ENCODE data around the gene UBE3C. TPM values are rescaled to one million over a fixed set of nuclear protein-coding genes. Genes with fewer than 3 reads are reported as not detected.

Gene UBE3C
- polyA plus RNA-seq, 1 donor (not counting 4 experiments of a cell fraction or from before 2014, with no cell fraction given), result 89.3 TPM

- Histone ChIP-seq H3K4me1 (ENCODE audit: control insufficient read depth, extremely low read depth, insufficient read depth, low read length) (peaks cover 14% of the 10 kb centered on the region), H3K9ac (ENCODE audit: control insufficient read depth, extremely low read depth, insufficient read depth, low read length) (no peak overlapping the region), H3K4me3 (ENCODE audit: control insufficient read depth in 2 of 3, extremely low read depth in 1 of 3, insufficient read depth in 2 of 3, low read depth in 1 of 3, low read length in 3 of 3) (no peak overlapping the region), H3K27me3 (ENCODE audit: control insufficient read depth, extremely low read depth, insufficient read depth, low read length) (no peaks in the 10 kb centered on the region), H4K20me1 (ENCODE audit: control insufficient read depth, extremely low read depth, insufficient read depth, low read length) (peaks cover 4% of the 10 kb centered on the region), H3K79me2 (ENCODE audit: control insufficient read depth, insufficient read depth, low read length) (no peaks in the 10 kb centered on the region), H3K9me3 (ENCODE audit: control insufficient read depth, low read depth, low read length) (no peaks in the 10 kb centered on the region), H3K9me1 (ENCODE audit: control insufficient read depth, extremely low read depth, insufficient read depth, low read length) (no peaks in the 10 kb centered on the region), H3K36me3 (ENCODE audit: control insufficient read depth in 2 of 2, extremely low read depth in 1 of 2, insufficient read depth in 2 of 2, low read length in 2 of 2) (peaks cover 21 to 41% of the 10 kb centered on the region in 2 experiments), H2AFZ (ENCODE audit: control insufficient read depth, low read length) (no peak overlapping the region), H3K27ac (ENCODE audit: control insufficient read depth, insufficient read depth, low read length) (no peak overlapping the region), H3K4me2 (ENCODE audit: control insufficient read depth, extremely low read depth, insufficient read depth, low read depth, low read length) (no peak overlapping the region)
- dilution Hi-C loops (cut with MboI; ENCODE audit: extremely low pct_ligation_motif_present, low sequenced_read_pairs), result no loop called here
- FAIRE-seq (no peak), DNase-seq (ENCODE audit: low read depth, low spot score) (no peak)
- TF ChIP-seq CTCF (optimal IDR thresholded peaks at IDR 0.05 in 1 of 3, IDR thresholded peaks at IDR 0.05 in 1 of 3, conservative IDR thresholded peaks at IDR 0.05 in 1 of 3; ENCODE audit: extremely low read depth in 1 of 3, insufficient read depth in 2 of 3, low read length in 3 of 3) (no peak), EZH2 (IDR thresholded peaks at IDR 0.05; ENCODE audit: low read length) (no peak)
Measured at GRCh38 chr7:157267956-157268355, 129.2 kb downstream of the UBE3C start.

- H3K27me3 ChIP-seq (ENCODE audit: control insufficient read depth, extremely low read depth, insufficient read depth, low read length), result no peaks in the 10 kb centered on the region
- no peak overlapping the region for H3K4me2 ChIP-seq (ENCODE audit: control insufficient read depth, extremely low read depth, insufficient read depth, low read depth, low read length)
- H3K4me1 ChIP-seq (ENCODE audit: control insufficient read depth, extremely low read depth, insufficient read depth, low read length), result peaks cover 14% of the 10 kb centered on the region
- peaks cover 4% of the 10 kb centered on the region for H4K20me1 ChIP-seq (ENCODE audit: control insufficient read depth, extremely low read depth, insufficient read depth, low read length)
- H3K27ac ChIP-seq (ENCODE audit: control insufficient read depth, insufficient read depth, low read length), result no peak overlapping the region
- peaks cover 21 to 41% of the 10 kb centered on the region in 2 experiments for H3K36me3 ChIP-seq (ENCODE audit: control insufficient read depth in 2 of 2, extremely low read depth in 1 of 2, insufficient read depth in 2 of 2, low read length in 2 of 2)
- FAIRE-seq (no peak), DNase-seq (ENCODE audit: low read depth, low spot score) (no peak)
- H3K9me1 ChIP-seq (ENCODE audit: control insufficient read depth, extremely low read depth, insufficient read depth, low read length), result no peaks in the 10 kb centered on the region
- H3K9ac ChIP-seq (ENCODE audit: control insufficient read depth, extremely low read depth, insufficient read depth, low read length), result no peak overlapping the region
- no peaks in the 10 kb centered on the region for H3K79me2 ChIP-seq (ENCODE audit: control insufficient read depth, insufficient read depth, low read length)
- no peak overlapping the region for H3K4me3 ChIP-seq (ENCODE audit: control insufficient read depth in 2 of 3, extremely low read depth in 1 of 3, insufficient read depth in 2 of 3, low read depth in 1 of 3, low read length in 3 of 3)
- H3K9me3 ChIP-seq (ENCODE audit: control insufficient read depth, low read depth, low read length), result no peaks in the 10 kb centered on the region
- no peak overlapping the region for H2AFZ ChIP-seq (ENCODE audit: control insufficient read depth, low read length)
- dilution Hi-C loops (cut with MboI; ENCODE audit: extremely low pct_ligation_motif_present, low sequenced_read_pairs), result no loop called here
- TF ChIP-seq EZH2 (IDR thresholded peaks at IDR 0.05; ENCODE audit: low read length) (no peak), CTCF (optimal IDR thresholded peaks at IDR 0.05 in 1 of 3, IDR thresholded peaks at IDR 0.05 in 1 of 3, conservative IDR thresholded peaks at IDR 0.05 in 1 of 3; ENCODE audit: extremely low read depth in 1 of 3, insufficient read depth in 2 of 3, low read length in 3 of 3) (no peak)
Measured at GRCh38 chr7:157268540-157268939, 129.8 kb downstream of the UBE3C start.
